GM06990 (cell line): ENCODE measurements around the gene VIPR2.

Experiments used
- DNase-seq: peaks from one replicate; pipeline ENCODE4 v3.0.0-alpha.2; 2011; ENCODE audit not compliant: insufficient read length; ENCODE audit errors: extremely low read depth
- H3K27me3 ChIP-seq: replicated peaks from 2 replicates; pipeline ENCODE4 v1.6.0; 2011; ENCODE audit warnings: low read length; ENCODE audit not compliant: control insufficient read depth, insufficient read depth
- H3K36me3 ChIP-seq: 2 replicates; pipeline ENCODE4 v1.5.1; 2011; ENCODE audit warnings: low read length; ENCODE audit not compliant: control insufficient read depth, insufficient read depth
- H3K4me3 ChIP-seq: replicated peaks from 2 replicates; pipeline ENCODE4 v1.5.1; 2011; ENCODE audit warnings: low read depth, mild to moderate bottlenecking, control low read depth, low read length
- TF ChIP-seq, protein P1 (sequence below): IDR thresholded peaks from 2 replicates; pipeline ENCODE4 v1.5.1; 2011; ENCODE audit warnings: low read length, control low read depth, mild to moderate bottlenecking, inconsistent platforms; ENCODE audit not compliant: insufficient read depth, poor library complexity, severe bottlenecking

The VIPR2 gene

DNA sequence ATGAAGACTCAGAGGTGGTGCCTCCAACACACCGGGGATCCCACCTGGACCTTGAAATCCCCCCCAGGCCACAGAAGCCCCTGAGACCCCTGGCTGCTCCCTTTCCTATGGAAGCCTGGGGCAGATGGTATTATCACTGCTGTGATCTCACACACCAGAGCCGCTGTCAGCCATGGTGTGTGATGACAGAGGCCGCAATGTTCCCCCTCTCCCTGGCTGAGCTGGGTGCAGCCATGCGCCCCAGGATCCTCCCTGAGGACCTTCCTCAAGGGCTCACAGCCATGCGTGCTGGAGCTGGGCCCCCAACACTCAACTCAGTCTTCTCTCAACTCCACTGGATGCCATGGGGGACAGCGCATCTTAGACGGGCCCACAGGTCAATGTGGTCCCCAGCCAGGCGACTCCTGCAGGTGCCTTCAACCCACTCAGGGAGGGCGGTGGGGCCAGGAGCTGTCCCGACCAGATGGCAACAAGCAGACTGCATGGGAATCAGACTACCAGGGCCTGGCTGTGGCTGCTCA is 44.9 kb downstream of the VIPR2 start:
- no peak overlapping the region for H3K4me3 ChIP-seq
- H3K36me3 ChIP-seq, result no peaks in the 10 kb centered on the region
- TF ChIP-seq, protein P1, sequence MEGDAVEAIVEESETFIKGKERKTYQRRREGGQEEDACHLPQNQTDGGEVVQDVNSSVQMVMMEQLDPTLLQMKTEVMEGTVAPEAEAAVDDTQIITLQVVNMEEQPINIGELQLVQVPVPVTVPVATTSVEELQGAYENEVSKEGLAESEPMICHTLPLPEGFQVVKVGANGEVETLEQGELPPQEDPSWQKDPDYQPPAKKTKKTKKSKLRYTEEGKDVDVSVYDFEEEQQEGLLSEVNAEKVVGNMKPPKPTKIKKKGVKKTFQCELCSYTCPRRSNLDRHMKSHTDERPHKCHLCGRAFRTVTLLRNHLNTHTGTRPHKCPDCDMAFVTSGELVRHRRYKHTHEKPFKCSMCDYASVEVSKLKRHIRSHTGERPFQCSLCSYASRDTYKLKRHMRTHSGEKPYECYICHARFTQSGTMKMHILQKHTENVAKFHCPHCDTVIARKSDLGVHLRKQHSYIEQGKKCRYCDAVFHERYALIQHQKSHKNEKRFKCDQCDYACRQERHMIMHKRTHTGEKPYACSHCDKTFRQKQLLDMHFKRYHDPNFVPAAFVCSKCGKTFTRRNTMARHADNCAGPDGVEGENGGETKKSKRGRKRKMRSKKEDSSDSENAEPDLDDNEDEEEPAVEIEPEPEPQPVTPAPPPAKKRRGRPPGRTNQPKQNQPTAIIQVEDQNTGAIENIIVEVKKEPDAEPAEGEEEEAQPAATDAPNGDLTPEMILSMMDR, result no peak
- no peak for DNase-seq
- no peaks in the 10 kb centered on the region for H3K27me3 ChIP-seq

DNA sequence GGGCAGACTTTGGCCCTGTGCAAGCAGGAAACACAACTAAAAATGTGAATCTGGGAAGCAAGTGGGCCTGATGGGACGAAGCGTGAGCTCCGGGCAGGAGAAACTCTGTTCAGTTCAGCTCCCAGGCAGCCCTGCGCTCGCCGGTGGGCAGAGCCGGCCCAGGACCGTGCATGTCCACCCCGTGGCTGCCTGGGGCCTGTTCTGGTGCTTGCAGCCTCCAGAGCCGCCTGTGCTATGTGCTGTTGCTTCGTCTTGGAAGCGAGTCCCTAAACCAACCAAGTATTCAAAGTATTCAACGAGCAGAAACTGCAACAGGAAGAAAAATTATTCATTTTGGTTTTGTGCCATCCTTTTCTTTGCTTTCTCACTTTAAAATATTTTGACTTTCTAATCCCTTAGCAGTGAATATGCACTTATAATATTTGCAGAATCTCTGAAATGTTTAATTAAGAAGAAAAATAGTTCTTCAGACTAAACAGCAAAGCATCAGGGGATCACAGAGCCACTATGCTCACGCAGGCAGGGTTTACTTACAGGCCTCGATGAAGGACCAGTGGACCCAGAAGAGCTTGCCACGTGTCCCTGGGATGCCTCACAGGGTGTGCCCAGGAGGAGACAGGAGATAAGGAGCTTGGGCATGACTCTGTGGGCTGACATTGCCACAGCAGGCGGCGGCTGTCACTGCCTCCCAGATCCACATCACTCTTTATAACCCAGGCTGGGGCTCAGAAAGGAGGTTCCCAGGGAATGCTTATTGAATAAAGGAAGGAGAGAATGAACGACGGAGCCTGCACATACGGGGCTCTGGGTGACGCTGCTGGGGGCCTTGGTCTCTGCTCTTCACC is 45.6 kb downstream of the VIPR2 start:
- TF ChIP-seq, protein P1, result no peak
- DNase-seq, result no peak
- Histone ChIP-seq H3K27me3 (no peaks in the 10 kb centered on the region), H3K36me3 (no peaks in the 10 kb centered on the region), H3K4me3 (no peak overlapping the region)

DNA sequence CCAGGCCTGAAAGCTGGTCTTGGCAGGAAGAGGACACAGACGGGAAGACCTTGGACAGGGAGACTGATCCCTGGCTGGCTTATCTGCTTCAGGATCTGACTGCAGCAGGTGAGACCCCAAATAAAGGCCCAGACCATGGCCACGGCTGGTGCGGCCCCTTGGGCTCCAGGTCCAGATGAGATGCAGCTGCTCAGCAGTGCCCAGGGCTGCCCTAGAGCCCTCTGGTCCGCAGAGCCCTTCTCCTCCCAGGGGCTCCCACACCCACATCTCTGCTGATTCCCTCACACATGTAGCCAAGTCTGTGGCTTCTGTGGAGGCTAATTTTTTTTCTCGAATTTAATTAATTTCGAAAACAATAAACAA is 46.3 kb downstream of the VIPR2 start:
- no peaks in the 10 kb centered on the region for H3K27me3 ChIP-seq
- TF ChIP-seq, protein P1, result no peak
- H3K4me3 ChIP-seq, result no peak overlapping the region
- no peak for DNase-seq
- no peaks in the 10 kb centered on the region for H3K36me3 ChIP-seq

DNA sequence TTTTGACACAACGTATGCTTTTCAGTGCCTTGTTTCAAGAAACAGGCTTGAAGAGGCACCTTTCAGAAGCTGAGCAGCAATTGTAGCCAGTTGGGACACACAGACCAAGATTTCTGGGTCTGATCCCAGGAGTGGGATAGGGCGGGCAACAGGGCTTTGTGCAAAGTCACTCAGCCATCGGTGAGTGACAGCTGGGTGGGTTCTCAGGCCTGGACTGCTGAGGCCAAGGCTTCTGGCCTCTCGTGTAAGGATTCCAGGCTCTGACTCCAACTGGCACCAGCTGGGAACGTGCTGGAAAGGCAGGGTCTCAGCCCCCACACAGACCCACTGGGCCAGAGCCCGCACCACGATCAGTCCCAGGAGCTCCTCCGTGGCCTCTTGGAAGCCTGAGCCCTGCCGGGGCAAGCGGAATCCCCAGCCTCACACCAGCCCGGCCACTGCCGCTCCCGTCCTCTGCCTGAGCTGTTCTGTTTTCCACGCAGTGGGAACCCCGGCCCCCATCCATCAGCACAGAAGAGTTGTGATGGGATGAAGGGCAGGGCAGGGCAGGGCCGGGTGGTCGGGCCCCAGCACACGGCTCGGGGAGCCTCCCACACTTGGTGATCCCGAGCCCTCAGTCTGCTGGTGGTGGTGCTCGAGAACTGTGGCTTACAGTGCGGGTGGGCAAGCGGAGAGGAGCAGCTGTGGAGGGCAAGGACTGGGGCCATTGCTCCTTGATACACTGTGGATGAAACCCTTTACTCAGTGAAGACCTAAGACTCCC is 46.8 kb downstream of the VIPR2 start:
- no peaks in the 10 kb centered on the region for H3K36me3 ChIP-seq

DNA sequence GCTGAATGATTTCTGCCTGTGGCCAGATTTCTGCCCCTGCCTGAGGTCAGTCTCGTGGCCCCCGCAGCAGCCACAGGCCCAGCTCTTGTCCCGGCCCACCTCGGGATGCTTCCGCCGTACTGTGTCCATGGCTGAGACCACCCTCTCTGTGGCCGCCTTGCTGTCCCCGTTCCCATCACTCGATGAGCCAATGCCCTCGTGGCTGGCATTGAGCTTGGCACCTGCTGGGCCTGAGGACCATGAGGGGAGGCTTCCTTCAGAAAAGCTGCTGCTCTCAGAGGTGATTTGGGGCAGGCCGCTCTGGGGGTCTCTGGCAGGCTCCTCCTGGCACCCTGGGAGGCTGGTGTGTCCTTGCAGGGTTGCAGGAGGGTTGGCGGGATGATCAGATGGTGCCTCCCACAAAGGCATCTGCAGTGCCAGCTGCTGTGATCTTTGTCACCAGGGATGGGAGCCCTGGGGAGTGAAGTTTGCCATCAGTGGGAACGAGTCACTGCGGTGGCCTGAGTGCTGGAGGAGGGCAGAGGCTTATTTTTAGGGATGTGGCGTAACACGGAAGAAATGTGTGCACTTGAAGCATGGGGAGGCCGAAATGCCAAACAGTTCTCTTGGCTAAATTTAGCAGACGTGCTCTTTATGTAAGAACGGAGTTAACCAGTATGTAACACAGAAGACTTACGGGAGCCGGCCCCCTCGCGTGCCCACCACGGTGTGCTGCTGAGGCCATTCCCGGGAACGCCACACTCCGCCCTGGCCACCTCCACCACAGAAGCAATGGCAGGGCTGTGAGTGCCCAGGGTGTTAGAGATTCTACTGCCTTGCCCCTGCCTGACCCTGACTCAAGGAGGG is 47.7 kb downstream of the VIPR2 start:
- Histone ChIP-seq H3K27me3 (no peaks in the 10 kb centered on the region), H3K36me3 (no peaks in the 10 kb centered on the region), H3K4me3 (no peak overlapping the region)
- DNase-seq, result no peak
- TF ChIP-seq, protein P1, result no peak

More for the DNA sequence above, 46.8 kb downstream of the VIPR2 start:
- DNase-seq, result no peak
- TF ChIP-seq, protein P1, result no peak
- H3K27me3 ChIP-seq, result no peaks in the 10 kb centered on the region
- H3K4me3 ChIP-seq, result no peak overlapping the region
